ENCODE data around the gene RTTN.
"Not testable (repeated sequence)": the region's sequence is repeated elsewhere in the genome, so short reads cannot be mapped to it uniquely, and the experiment has no call there.

The RTTN gene

GRCh38 chr18:70149156-70149555 lies 56.3 kb downstream of the RTTN start:
- DNase-seq = no peak

- DNase-seq = no peak
Measured at GRCh38 chr18:70148039-70148938, 57.2 kb downstream of the RTTN start.

GRCh38 chr18:70146174-70146573 lies 59.3 kb downstream of the RTTN start:
- no peak for DNase-seq

GRCh38 chr18:70142001-70142400 lies 63.5 kb downstream of the RTTN start:
- DNase-seq = no peak

GRCh38 chr18:70139138-70139537 lies 66.3 kb downstream of the RTTN start:
- no peak for DNase-seq

- DNase-seq = no peak
Measured at GRCh38 chr18:70135604-70136003, 69.9 kb downstream of the RTTN start.

- DNase-seq = no peak
Measured at GRCh38 chr18:70132999-70133398, 72.5 kb downstream of the RTTN start.

GRCh38 chr18:70128271-70128670 lies 77.2 kb downstream of the RTTN start:
- DNase-seq = no peak

GRCh38 chr18:70127359-70127758 lies 78.1 kb downstream of the RTTN start:
- DNase-seq = no peak

- DNase-seq = no peak
Measured at GRCh38 chr18:70126832-70127231, 78.7 kb downstream of the RTTN start.

- no peak for DNase-seq
Measured at GRCh38 chr18:70124139-70124538, 81.3 kb downstream of the RTTN start.

- DNase-seq = no peak
Measured at GRCh38 chr18:70121842-70122241, 83.6 kb downstream of the RTTN start.

- no peak for DNase-seq
Measured at GRCh38 chr18:70116949-70117348, 88.5 kb downstream of the RTTN start.

- DNase-seq = no peak
Measured at GRCh38 chr18:70113511-70113910, 92.0 kb downstream of the RTTN start.

- DNase-seq = no peak
Measured at GRCh38 chr18:70110678-70111077, 94.8 kb downstream of the RTTN start.

GRCh38 chr18:70107091-70107490 lies 98.4 kb downstream of the RTTN start:
- DNase-seq = no peak

GRCh38 chr18:70102854-70103253 lies 102.6 kb downstream of the RTTN start:
- DNase-seq = not testable (repeated sequence)

- no peak for DNase-seq
Measured at GRCh38 chr18:70089858-70090257, 115.6 kb downstream of the RTTN start.

- DNase-seq = no peak
Measured at GRCh38 chr18:70086085-70086484, 119.4 kb downstream of the RTTN start.

- DNase-seq = no peak
Measured at GRCh38 chr18:70085641-70086040, 119.8 kb downstream of the RTTN start.

- DNase-seq = no peak
Measured at GRCh38 chr18:70082430-70082829, 123.1 kb downstream of the RTTN start.

GRCh38 chr18:70078106-70078505 lies 127.4 kb downstream of the RTTN start:
- no peak for DNase-seq

- no peak for DNase-seq
Measured at GRCh38 chr18:70075906-70076305, 129.6 kb downstream of the RTTN start.

- DNase-seq = no peak
Measured at GRCh38 chr18:70074116-70074515, 131.4 kb downstream of the RTTN start.

GRCh38 chr18:70073432-70073831 lies 132.1 kb downstream of the RTTN start:
- DNase-seq = no peak
